GM12878 (cell line): ENCODE data around the gene MRTFA. TPM values are rescaled to one million over a fixed set of nuclear protein-coding genes. Genes with fewer than 3 reads are reported as not detected.

Experiments
- ATAC-seq: fragments of 200-7000 bp; cut with Tn5 transposase; 3 replicates; pipeline ENCODE4 v1.9.1; 2020; ENCODE audit warnings: mild to moderate bottlenecking, moderate library complexity
- BruUV-seq: library from RNA; stranded (reverse); fragments of 400-500 nt; replicated peaks from 2 replicates; lab custom pipeline; 2021; lab: Mats Ljungman, UMichigan
- CTCF ChIA-PET: fragments of 300-600 bp; sonication (Branson Sonifier 250); formaldehyde crosslinking; extraction: SDS; loops from one replicate; lab custom pipeline; 2021; ENCODE audit warnings: inconsistent platforms; lab: Yijun Ruan, JAX
- POLR2A ChIA-PET: fragments of 350-600 bp; formaldehyde crosslinking; extraction: SDS; loops from one replicate; lab custom pipeline; 2021; ENCODE audit warnings: inconsistent platforms; lab: Charles Lee
- RAD21 ChIA-PET: fragments of 300-600 bp; sonication (Branson Sonifier 250); formaldehyde crosslinking; loops from one replicate; lab custom pipeline; 2023; ENCODE audit warnings: antibody characterized with exemption; ENCODE audit not compliant: unreplicated experiment; lab: Charles Lee
- SMC1A ChIA-PET: fragments of 300-600 bp; sonication (Branson Sonifier 250); formaldehyde crosslinking; loops from one replicate; lab custom pipeline; 2023; ENCODE audit not compliant: unreplicated experiment, uncharacterized antibody; lab: Charles Lee
- DNase-seq: peaks from one replicate; pipeline ENCODE4 v3.0.0-alpha.2; 2011; ENCODE audit warnings: low read depth, low spot score
- FAIRE-seq: peaks from 3 replicates; lab custom pipeline; 2011; peaks lifted over from hg19 to GRCh38; lab: Jason Lieb, UNC
- H2AFZ ChIP-seq: 2 replicates; pipeline ENCODE4 v1.6.0; 2011; ENCODE audit warnings: low read depth, low read length, control low read depth; ENCODE audit not compliant: control insufficient read depth
- H3K27ac ChIP-seq: 2 replicates; pipeline ENCODE4 v1.5.1; 2011; ENCODE audit warnings: control low read depth; ENCODE audit not compliant: control insufficient read depth, insufficient read depth
- H3K27me3 ChIP-seq, 2 experiments: replicated peaks in 1 of 2; 2 replicates each; pipeline versions ENCODE4 v1.6.0 to v1.6.1; 2011; ENCODE audit warnings: low read length in 1 of 2; ENCODE audit not compliant: control insufficient read depth in 2 of 2, insufficient read depth in 2 of 2
- H3K36me3 ChIP-seq, 2 experiments: 2 replicates each; pipeline ENCODE4 v1.5.1; 2011; ENCODE audit warnings: low read length in 1 of 2; ENCODE audit not compliant: control insufficient read depth in 2 of 2, insufficient read depth in 2 of 2
- H3K4me1 ChIP-seq: 2 replicates; pipeline ENCODE4 v1.6.1; 2011; ENCODE audit warnings: mild to moderate bottlenecking, low read length, moderate library complexity, mixed read lengths; ENCODE audit not compliant: control insufficient read depth, insufficient read depth
- H3K4me2 ChIP-seq: 2 replicates; pipeline ENCODE4 v1.6.0; 2011; ENCODE audit warnings: control low read depth; ENCODE audit not compliant: control insufficient read depth, insufficient read depth
- H3K4me3 ChIP-seq: fragments of 200-600 bp; sonication (generic); 2 replicates; pipeline ENCODE4 v1.5.1; 2016
- H3K79me2 ChIP-seq: 2 replicates; pipeline ENCODE4 v1.6.0; 2011; ENCODE audit warnings: low read length; ENCODE audit not compliant: control insufficient read depth, insufficient read depth
- H3K9ac ChIP-seq: 2 replicates; pipeline ENCODE4 v1.8.0; 2011; ENCODE audit warnings: low read length, control low read depth, mixed read lengths; ENCODE audit not compliant: control insufficient read depth, insufficient read depth
- H3K9me3 ChIP-seq: replicated peaks from 3 replicates; pipeline ENCODE4 v1.5.1; 2011; ENCODE audit warnings: mild to moderate bottlenecking, low read length; ENCODE audit not compliant: control insufficient read depth, insufficient read depth
- H4K20me1 ChIP-seq: 2 replicates; pipeline ENCODE4 v1.6.0; 2011; ENCODE audit not compliant: control insufficient read depth, insufficient read depth
- POLR2AphosphoS5 ChIP-seq: IDR thresholded peaks from 2 replicates; pipeline ENCODE4 v1.6.1; 2011; ENCODE audit warnings: mild to moderate bottlenecking, low read length, inconsistent platforms
- YY1 ChIP-seq: IDR thresholded peaks from 2 replicates; pipeline ENCODE4 v1.6.1; 2011; ENCODE audit warnings: low read depth, mild to moderate bottlenecking, low read length
- ZBTB11 ChIP-seq: fragments of 450-650 bp; formaldehyde crosslinking; IDR thresholded peaks from 2 replicates; pipeline ENCODE4 v1.5.0; 2022; ENCODE audit warnings: mild to moderate bottlenecking, missing genetic modification characterization
- WGBS: methylation state at CpG from one replicate; pipeline ENCODE4 v1.1.6; 2016; ENCODE audit warnings: low lambda C conversion rate; ENCODE audit not compliant: insufficient replicate concordance, insufficient coverage; ENCODE audit errors: missing lambda C conversion rate; 5-methylcytosine and 5-hydroxymethylcytosine counted together
- in situ Hi-C: fragments of 300-500 bp; cut with MboI; formaldehyde crosslinking; loops from 9 replicates; pipeline ENCODE4 v1.14.3; 2018; ENCODE audit warnings: mixed read lengths
- intact Hi-C: fragments of 100-400 bp; cut with micrococcal nuclease; formaldehyde crosslinking; loops from one replicate; pipeline ENCODE4 v1.14.2; 2022; ENCODE audit not compliant: unreplicated experiment
- polyA plus RNA-seq, 11 experiments: library from polyadenylated mRNA; depleted of rRNA in 4 of 11; unstranded in 6 of 11; stranded (reverse) in 5 of 11; fragments of >200 nt; fragmentation: Nextera tagmentation in 4 of 11; fragmentation: Illumina TruSeq in 1 of 11; extraction: Ambion mirVana in 4 of 11; extraction: Trizol in 1 of 11; gene quantifications; 1 replicate in 1 of 11; 2 replicates in 10 of 11; pipeline versions ENCODE4 v1.2.1 to v1.2.3, GENCODE V29; 2011 to 2016; ENCODE audit warnings: inconsistent platforms in 2 of 11, missing spikeins in 2 of 11, low read depth in 1 of 11
- total RNA-seq, 4 experiments: library from RNA; depleted of rRNA in 3 of 4; stranded (reverse); fragments of >200 nt in 3 of 4; fragmentation: Illumina TruSeq in 1 of 4; extraction: Trizol in 1 of 4; gene quantifications; 2 replicates each; pipeline versions ENCODE4 v1.2.1 to v1.2.3, GENCODE V29; 2013 to 2021

The MRTFA gene
- total and polyA plus RNA-seq, 10 of the 15 experiments (the other 5 are each of a cell fraction or from before 2014, with no cell fraction given): 2.0 to 63.9 (median 17.9) TPM

- no peak overlapping the region; the same call in 1 of the 2 replicates for H2AFZ ChIP-seq
- no peak overlapping the region for H3K27ac ChIP-seq
- no peaks in the 10 kb centered on the region for H3K27me3 ChIP-seq
- no TSS peak for BruUV-seq
- RAD21 ChIA-PET: interaction anchor here (0.8 to 1.0 kb wide), 2 partner anchors 13 to 90 kb away, joined by 3 to 4 read pairs; no protein-coding TSS in a partner anchor
- intact Hi-C loops: no loop called here
- in situ Hi-C loops: no loop called here
- DNase-seq: no peak
- TF ChIP-seq POLR2AphosphoS5 (no peak), ZBTB11 (CRISPR knock-in tag) (0 out of 2 replicates have a peak, but pooled peaks have one; percentile 15), YY1 (no peak)
- TF ChIP-seq, all 136 proteins: peak for 1
- Histone ChIP-seq H3K4me2 (no peak overlapping the region), H3K9ac (no peak overlapping the region), H3K4me3 (no peak overlapping the region), H3K4me1 (no peaks in the 10 kb centered on the region), H4K20me1 (no peaks in the 10 kb centered on the region), H3K9me3 (no peaks in the 10 kb centered on the region; the same call in 2 of the 3 replicates), H3K79me2 (no peaks in the 10 kb centered on the region), H3K36me3 (no peaks in the 10 kb centered on the region)
- FAIRE-seq: no peak
- SMC1A ChIA-PET: no interaction called here
- POLR2A ChIA-PET: interaction anchor here (1.8 kb wide), 1 partner anchor 8 kb away, joined by 3 read pairs; no protein-coding TSS in a partner anchor
- 22% methylated on average over 2 of the region's 2 CpGs for WGBS
- CTCF ChIA-PET: interaction anchor here (1.4 to 1.9 kb wide), 2 partner anchors 13 to 229 kb away, joined by 7 to 8 read pairs; no protein-coding TSS in a partner anchor
- no peak for ATAC-seq
Measured at GRCh38 chr22:40670058-40670457, 33.5 kb upstream of the MRTFA start.
